ENCODE measurements around the gene INSR.
"Not testable (repeated sequence)": the region's sequence is repeated elsewhere in the genome, so short reads cannot be mapped to it uniquely, and the experiment has no call there.

Gene INSR

GRCh38 chr19:7293762-7294557 lies at the start of gene INSR:
INSR (minus strand) TSS chr19:7294414; CDS start chr19:7293891, 523 bp downstream.
- peak; percentile 27 for DNase-seq

DNA sequence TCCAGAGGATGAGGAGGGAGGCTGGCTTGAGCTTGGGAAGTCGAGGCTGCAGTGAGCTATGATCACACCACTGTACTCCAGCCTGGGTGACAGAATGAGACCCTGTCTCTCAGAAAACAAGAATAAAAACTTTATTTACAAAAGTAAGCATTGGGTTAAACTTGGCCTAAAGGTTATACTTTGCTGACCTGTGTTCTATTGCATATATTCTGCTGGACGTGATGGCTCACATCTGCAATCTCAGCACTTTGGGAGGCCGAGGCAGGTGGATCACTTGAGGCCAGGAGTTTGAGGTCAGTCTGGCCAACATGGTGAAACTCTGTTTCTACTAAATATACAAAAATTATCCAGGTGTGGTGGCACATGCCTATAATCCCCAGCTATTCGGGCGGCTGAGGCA lies 47.9 kb upstream of the INSR start:
- DNase-seq = no peak

- DNase-seq = no peak
Observed at GRCh38 chr19:7340959-7341837, 47.0 kb upstream of the INSR start.

GRCh38 chr19:7337380-7338194 lies 43.4 kb upstream of the INSR start:
- no peak for DNase-seq

DNA sequence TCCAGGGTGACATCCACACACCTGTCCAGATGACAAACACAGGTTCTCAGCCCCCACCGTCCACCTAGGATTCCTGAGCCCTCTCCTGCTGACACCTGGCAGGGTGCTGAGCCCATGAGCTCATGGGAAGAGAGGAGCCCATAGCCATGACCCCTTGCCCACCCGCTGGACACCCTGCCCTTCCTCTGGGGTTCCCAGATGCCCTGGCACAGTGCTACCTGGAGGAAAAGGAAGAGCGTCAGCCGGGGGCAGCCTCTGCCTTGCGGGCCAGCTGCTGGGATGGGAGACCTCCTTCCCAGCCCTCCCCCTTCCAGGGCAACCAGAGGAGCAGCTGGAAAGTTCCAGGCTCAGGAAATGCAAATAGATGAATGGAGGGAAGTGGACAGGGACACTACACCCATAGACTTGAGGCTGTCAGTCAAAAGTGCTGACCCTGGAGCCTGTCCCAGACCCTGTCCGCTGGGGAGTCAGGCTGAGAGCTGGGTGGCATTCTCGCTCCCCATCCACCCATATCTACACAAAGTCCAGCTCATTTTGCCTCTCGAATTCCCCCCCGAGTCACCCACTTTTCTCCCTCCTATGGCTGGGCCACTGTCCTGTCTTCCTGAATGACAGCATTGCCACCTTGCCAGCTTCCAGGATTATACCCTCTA lies 42.2 kb upstream of the INSR start:
- DNase-seq = no peak

DNA sequence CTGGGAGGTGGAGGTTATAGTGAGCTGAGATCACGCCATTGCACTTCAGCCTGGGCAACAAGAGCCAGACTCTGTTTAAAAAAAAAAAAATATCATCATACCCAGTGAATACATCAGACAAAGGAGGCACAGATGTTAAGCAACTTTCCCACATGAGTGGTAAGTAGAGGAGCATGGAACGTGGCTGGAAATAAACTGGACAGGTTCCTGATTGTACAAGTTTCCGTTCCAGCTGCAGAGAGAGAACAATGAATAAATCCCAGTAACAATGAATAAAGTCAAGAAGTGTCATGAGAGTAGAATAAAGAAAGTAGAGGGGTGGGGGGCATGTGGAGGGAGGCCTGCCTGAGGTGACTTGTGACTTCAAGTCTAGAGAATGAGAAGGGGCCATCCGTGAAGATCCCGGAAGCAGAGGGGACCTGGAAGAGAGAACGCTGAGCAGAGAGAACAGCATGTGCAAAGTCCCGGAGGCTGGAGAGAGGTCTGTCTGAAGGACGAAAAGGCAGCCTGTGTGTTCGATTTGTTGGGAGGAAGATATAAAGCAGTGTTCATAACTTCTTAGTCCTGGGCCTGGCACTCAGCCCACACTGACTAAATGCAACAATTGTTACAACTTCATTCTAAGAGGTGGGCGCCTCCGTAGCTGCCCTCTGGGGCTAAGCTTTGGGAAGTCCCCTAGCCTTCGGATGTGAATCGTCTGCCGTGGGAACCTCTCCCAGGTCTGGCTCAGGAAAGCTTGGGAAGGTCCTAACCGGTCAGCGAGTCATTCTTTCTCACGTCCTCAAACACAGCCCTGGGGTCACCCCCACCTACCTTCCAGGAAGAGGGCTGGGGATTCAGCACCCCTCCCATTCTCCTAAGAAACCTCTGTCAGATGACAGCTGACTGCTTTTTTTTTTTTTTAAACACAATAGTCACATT lies 39.2 kb upstream of the INSR start:
- DNase-seq = no peak

DNA sequence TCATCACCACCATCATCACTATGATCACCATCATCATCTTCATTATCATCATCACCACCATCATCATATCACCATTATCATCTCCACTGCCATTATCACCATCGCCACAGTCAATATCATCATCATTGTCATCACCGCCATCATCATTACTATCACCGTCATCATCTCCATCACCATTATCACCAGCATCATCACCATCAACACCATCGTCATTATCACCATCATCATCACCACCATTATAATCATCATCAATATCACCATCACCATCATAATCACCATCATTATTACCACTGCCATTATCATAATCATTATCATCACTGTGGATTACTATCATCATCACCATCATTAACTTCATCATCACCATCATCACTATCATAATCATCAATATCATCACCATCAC lies 37.2 kb upstream of the INSR start:
- DNase-seq = no peak

GRCh38 chr19:7328647-7329046 lies 34.4 kb upstream of the INSR start:
- DNase-seq = no peak

GRCh38 chr19:7327802-7328201 lies 33.6 kb upstream of the INSR start:
- DNase-seq = no peak

DNA sequence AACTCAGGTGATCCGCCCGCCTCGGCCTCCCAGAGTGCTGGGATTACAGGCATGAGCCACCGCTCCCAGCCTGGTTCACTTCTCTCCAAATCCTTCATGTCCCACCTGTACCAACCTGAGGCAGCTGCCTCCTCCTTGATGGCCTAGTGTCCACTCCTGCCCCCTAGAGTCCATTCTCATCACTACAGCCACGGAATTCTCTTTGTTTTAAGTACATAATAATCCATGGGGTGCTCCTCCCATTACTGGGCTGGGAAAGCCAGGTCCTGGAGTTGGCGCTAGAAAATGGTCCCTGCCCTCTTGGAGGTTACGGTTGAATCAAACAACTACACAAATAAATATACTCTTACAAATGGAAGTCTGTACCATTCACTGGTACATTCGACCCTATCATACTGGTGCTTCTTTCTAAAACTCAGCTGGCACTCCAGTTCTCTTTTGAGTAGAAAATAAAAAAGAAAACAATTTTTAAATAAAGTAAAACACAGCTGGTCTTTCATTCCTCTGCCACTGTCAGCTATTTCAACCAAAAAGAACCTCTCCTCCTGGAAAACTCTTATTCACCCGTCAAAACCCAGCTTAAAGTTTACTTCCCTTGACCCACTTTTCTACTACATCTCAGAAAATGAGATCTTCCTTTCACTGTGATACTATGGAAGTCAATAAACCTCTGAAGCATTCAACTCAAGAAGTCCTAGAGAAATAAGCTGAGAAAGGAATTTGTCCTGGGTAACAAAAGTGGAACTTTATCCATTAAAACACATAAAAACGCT lies 32.1 kb upstream of the INSR start:
- no peak for DNase-seq

GRCh38 chr19:7318176-7318575 lies 24.0 kb upstream of the INSR start:
- no peak for DNase-seq

GRCh38 chr19:7312816-7313215 lies 18.6 kb upstream of the INSR start:
- DNase-seq = no peak

DNA sequence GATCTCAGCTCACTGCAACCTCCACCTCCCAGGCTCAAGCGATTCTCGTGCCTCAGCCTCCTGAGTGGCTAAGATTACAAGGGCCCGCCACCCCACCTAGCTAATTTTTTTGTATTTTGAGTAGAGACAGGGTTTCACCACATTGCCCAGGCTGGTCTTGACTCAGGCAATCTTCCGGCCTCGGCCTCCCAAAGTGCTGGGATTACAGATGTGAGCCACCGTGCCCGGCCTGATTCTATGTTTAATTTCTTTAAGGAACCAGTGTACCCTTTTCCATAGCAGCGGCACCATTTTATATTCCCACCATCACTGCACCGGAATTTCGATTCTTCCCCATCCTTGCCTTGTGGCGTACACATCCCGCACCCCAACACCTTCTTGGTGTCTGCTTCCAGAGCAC lies 17.7 kb upstream of the INSR start:
- no peak for DNase-seq

DNA sequence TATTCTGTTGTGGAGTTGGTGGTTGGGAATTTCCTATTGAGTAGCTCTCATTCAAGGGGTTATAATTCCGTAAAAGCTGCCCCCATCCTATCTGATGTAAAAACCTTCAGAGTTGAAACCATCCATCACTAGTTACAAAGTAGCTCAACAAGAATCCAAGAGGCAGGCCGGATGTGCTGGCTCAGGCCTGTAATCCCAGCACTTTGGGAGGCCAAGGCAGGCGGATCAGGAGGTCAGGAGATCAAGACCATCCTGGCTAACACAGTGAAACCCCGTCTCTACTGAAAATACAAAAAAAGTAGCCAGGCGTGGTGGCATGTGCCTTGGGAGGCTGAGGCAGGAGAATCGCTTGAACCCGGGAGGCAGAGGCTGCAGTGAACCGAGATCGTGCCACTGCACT lies 14.1 kb upstream of the INSR start:
- DNase-seq = not testable (repeated sequence)

- DNase-seq = no peak
Observed at GRCh38 chr19:7307590-7308218, 13.5 kb upstream of the INSR start.

- DNase-seq = no peak
Observed at GRCh38 chr19:7304200-7304599, 10.0 kb upstream of the INSR start.

DNA sequence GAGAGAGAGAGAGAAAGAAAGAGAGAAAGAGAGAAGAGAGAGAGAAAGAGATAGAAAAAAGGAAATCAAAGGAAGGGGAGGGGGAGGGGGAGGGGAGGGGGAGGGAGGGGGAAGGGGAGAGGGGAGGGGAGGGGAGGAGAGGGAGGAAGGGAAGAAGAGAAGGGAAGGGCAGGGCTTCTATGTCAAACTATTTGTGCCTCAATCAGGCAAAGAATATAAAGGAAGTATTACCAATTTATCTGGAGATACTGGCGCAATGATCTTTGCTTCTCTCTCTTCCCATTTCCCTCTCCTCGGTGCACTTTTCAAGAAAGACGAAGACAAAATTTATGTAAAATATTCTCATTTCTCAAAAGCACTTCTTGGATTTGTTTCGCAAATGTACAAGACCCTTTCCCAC lies 9.3 kb upstream of the INSR start:
- no peak for DNase-seq

- DNase-seq = no peak
Observed at GRCh38 chr19:7301525-7301924, 7.3 kb upstream of the INSR start.

- no peak for DNase-seq
Observed at GRCh38 chr19:7297742-7298141, 3.5 kb upstream of the INSR start.

DNA sequence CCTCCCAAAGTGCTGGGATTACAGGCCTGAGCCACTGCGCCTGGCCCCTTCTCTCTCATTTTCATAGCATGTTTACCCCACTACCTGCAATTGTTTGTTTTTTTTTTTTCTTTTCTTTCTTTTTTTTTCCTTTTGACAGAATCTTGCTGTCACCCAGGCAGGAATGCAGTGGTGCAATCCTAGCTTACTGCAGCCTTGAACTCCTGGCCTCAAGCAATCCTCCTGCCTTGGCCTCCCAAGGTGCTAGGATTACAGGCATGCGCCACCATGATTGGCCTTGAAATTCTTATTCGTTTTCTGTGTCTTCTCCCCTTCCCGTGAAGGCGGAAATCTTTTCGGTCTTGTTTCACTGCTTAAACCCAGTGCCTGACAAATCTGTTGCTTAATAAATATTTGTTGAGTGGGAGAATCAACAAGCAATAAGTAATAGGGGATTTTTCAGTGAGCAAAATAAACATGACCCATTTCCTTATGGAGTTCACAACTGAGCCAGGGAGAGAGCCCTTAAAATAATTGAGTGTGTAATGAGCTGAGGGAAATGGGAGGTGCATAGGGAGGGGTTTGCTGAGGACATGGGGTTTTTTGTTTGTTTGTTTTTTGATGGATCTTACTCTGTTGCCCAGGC lies 1.8 kb upstream of the INSR start:
- DNase-seq = no peak

Measured in NCI-H187 treated with DMSO at 0.1 percent for 48 hours (cell line).